ENCODE data around the gene HDHD5. TPM values are rescaled to one million over a fixed set of nuclear protein-coding genes. Genes with fewer than 3 reads are reported as not detected.

HDHD5 gene
- total RNA-seq, 4 donors from 2014 or later: 7.4 to 43.0 (median 28.9) TPM

GRCh38 chr22:17145021-17145680 is 13.9 kb downstream of the HDHD5 start:
- no peak for DNase-seq

GRCh38 chr22:17143826-17144225 is 15.3 kb downstream of the HDHD5 start:
- H3K4me3 ChIP-seq: no peak overlapping the region
- TF ChIP-seq POLR2A (IDR thresholded peaks at IDR 0.05) (no peak), CTCF (IDR thresholded peaks at IDR 0.05) (no peak)
- no peak for DNase-seq
- intact Hi-C loops (cut with DNase I; ENCODE audit: low total_unique reads): no loop called here
- no peaks in the 10 kb centered on the region for H3K9me3 ChIP-seq
- no peak overlapping the region for H3K27ac ChIP-seq
- no peaks in the 10 kb centered on the region for H3K27me3 ChIP-seq
- no peaks in the 10 kb centered on the region for H3K36me3 ChIP-seq
- no peaks in the 10 kb centered on the region for H3K4me1 ChIP-seq

More at GRCh38 chr22:17145021-17145680, 13.9 kb downstream of the HDHD5 start:
- Histone ChIP-seq H3K36me3 (no peaks in the 10 kb centered on the region), H3K27me3 (no peaks in the 10 kb centered on the region), H3K9me3 (no peaks in the 10 kb centered on the region), H3K4me3 (no peak overlapping the region), H3K27ac (no peak overlapping the region), H3K4me1 (no peaks in the 10 kb centered on the region)
- intact Hi-C loops (cut with DNase I; ENCODE audit: low total_unique reads): no loop called here
- TF ChIP-seq POLR2A (IDR thresholded peaks at IDR 0.05): no peak
- TF ChIP-seq CTCF (IDR thresholded peaks at IDR 0.05): no peak

GRCh38 chr22:17143101-17143500 is 16.0 kb downstream of the HDHD5 start:
- Histone ChIP-seq H3K27ac (no peak overlapping the region), H3K36me3 (no peaks in the 10 kb centered on the region), H3K4me3 (no peak overlapping the region), H3K4me1 (no peaks in the 10 kb centered on the region), H3K9me3 (no peaks in the 10 kb centered on the region), H3K27me3 (no peaks in the 10 kb centered on the region)
- intact Hi-C loops (cut with DNase I; ENCODE audit: low total_unique reads): no loop called here
- TF ChIP-seq POLR2A (IDR thresholded peaks at IDR 0.05): no peak
- DNase-seq: no peak

- Histone ChIP-seq H3K4me3 (no peak overlapping the region), H3K27me3 (no peaks in the 10 kb centered on the region), H3K27ac (no peak overlapping the region), H3K36me3 (no peaks in the 10 kb centered on the region), H3K9me3 (no peaks in the 10 kb centered on the region), H3K4me1 (no peaks in the 10 kb centered on the region)
- TF ChIP-seq CTCF (IDR thresholded peaks at IDR 0.05): no peak
- TF ChIP-seq POLR2A (IDR thresholded peaks at IDR 0.05): no peak
- no peak for DNase-seq
- intact Hi-C loops (cut with DNase I; ENCODE audit: low total_unique reads): no loop called here
These were observed 18.0 kb downstream of the HDHD5 start for GRCh38 chr22:17140826-17141766.

- Histone ChIP-seq H3K36me3 (no peaks in the 10 kb centered on the region), H3K27ac (no peak overlapping the region), H3K4me3 (no peak overlapping the region), H3K4me1 (no peaks in the 10 kb centered on the region), H3K27me3 (no peaks in the 10 kb centered on the region), H3K9me3 (no peaks in the 10 kb centered on the region)
- intact Hi-C loops (cut with DNase I; ENCODE audit: low total_unique reads): no loop called here
- no peak for DNase-seq
- TF ChIP-seq POLR2A (IDR thresholded peaks at IDR 0.05) (no peak), CTCF (IDR thresholded peaks at IDR 0.05) (no peak)
These were observed 19.1 kb downstream of the HDHD5 start for GRCh38 chr22:17140022-17140421.

Data from uterus (tissue), 4 donors.